Hematopoietic multipotent progenitor cell treated with erythropoietin and hydrocortisone succinate and interleukin-3 and kit ligand, for 4 days (in vitro differentiated cells): ENCODE results near the gene KRTAP4-6.
"Not testable (repeated sequence)": the region's sequence is repeated elsewhere in the genome, so short reads cannot be mapped to it uniquely, and the experiment has no call there.

ENCODE experiments used
- DNase-seq: peaks from one replicate; pipeline ENCODE4 v3.0.0-alpha.2; 2015

The KRTAP4-6 gene

GRCh38 chr17:41145261-41145660 is 4.9 kb upstream of the KRTAP4-6 start:
- no peak for DNase-seq

GRCh38 chr17:41144846-41145245 is 4.5 kb upstream of the KRTAP4-6 start:
- no peak for DNase-seq

- DNase-seq = no peak
Measured at GRCh38 chr17:41141361-41141760, 1.0 kb upstream of the KRTAP4-6 start.

- not testable (repeated sequence) for DNase-seq
Measured at GRCh38 chr17:41139865-41140264, 479 bp downstream of the KRTAP4-6 start.

DNA sequence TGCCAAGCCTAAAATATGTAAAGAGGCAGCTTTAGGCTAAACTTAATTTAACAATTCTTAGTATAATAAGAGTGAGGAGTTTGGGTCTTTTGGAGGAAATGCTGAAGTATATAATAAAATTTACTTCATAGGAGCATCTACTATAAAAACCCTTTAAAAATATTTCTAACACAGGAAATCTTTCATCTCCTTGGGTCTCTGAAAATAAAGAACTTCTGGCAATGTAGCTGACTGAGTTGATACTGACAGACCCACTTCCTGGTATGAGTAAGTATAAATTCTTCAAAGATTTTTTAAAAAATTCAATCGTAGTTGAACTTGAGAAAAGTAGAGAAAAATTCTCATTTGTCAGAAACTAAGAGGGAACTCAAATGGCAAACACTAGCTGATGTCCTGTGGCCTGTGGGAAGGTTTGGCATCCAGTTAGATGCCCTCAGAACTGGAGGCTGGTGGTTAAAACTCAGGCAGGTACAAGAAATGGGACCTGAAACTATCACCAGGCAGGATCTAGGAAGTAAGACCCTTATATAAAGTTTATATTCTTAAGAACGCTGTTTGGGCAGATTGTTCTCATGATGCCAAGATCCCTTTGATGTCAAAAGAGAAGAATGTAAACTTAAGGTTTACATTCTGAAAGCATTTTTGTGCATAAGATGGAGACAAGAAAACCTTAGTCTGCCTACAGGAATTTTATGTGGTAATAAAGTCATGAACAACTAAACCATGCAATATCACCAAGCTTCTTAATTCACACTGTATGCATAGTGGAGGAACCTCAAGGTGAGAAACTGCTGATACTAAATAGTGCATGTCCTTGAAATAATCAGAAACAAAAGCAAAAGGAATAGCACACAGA is 6.2 kb downstream of the KRTAP4-6 start:
- DNase-seq = no peak

DNA sequence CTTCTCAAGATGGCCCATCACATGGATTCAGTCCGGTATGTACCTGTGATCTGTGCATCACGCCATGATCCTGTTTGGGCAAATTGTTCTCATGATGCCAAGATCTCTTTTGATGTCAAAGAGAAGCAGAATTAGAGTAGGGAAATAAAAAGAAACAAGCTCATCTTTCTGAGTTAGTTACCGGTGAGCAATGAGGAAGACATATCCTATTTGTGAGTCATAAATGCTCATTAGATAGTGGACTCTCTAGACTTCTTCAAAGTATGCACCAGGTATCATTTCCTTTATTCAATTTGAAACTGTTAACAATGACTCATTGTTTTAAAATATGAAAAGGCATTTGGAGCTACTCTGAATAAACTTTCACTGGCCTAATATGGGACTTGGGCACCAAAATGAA is 8.4 kb downstream of the KRTAP4-6 start:
- no peak for DNase-seq

DNA sequence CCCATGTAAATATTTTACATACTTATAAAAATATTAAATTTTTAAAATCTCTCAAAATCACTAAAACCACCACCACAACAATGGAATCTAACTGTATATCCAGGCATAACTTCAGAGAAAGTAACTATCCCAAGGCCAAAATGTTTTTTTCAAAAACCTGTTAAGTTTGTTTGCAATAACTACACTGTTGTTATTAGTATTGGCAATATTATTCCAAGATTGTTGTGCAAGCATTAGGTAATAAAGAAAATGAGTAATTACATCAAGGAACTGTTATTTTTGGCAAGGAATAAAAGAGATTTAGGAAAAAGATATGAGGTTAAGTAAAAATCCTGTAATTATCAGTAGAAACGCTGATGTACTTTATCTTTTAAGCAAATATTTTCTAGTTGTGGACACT is 13.0 kb downstream of the KRTAP4-6 start:
- DNase-seq = no peak

DNA sequence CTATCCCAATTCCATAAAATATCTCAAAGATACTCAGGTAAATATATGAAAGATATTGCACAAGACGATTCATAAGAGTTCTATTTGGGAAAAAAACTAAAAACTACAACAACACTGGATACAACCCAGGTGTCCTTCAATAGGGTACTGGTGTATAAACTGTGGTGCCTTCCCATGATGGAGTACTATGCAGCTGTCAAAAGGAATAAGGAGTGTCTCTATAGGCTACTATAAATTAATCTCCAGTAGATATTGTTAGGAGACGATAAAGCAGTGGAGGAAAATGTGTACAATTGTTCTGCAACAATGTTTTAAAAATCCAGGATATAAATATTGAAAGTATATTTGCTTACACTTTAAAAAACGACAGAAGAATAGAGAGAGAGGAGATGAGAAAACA is 13.9 kb downstream of the KRTAP4-6 start:
- no peak for DNase-seq

DNA sequence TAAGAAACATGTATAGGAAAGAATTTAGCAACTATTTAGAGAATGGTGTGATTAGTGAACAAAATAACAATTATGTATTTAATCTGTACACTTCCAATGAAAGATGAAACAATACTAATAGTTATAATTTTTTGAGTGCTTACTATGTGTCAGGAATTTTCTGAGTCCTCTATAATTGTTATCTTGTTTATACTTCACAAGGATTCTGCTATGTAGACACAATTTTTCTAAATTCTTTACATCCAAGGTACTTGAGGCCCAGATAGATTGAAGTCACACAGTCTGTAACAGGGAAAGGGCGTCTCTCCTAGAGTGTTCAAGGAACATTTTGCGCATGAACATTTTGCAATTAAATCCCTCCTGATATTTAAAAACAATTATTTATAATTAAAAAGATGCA is 15.3 kb downstream of the KRTAP4-6 start:
- no peak for DNase-seq

- DNase-seq = not testable (repeated sequence)
Measured at GRCh38 chr17:41123991-41124371, 16.4 kb downstream of the KRTAP4-6 start, which contains the start of gene KRTAP4-12. Gene KRTAP4-12, minus strand, starts transcription at chr17:41124182. Its CDS starts 60 bp downstream, at chr17:41124122.

DNA sequence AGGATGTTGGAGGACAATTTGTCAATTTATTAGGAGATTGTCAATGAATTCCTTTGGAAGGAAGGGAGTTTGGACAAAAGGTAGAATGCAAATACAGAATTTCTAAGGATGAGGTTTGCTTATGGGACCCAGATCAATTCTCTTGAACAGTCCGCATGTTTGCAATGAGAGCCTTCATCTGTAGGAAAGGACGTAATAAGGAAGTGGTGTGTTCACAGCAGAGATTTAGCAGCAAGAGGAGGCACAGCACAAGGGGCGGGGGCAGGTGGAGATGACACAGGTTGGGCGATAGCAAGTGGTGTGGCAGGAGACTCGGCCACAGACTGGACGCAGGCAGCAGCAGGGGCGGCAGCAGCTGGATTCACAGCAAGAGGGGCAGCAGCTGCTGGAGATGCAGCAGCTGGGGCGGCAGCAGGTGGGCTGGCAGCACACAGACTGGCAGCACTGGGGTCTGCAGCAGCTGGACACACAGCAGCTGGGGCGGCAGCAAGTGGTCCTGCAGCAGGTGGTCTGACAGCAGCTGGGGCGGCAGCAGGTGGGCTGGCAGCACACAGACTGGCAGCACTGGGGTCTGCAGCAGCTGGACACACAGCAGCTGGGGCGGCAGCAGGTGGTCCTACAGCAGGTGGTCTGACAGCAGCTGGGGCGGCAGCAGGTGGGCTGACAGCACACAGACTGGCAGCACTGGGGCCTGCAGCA is 16.9 kb downstream of the KRTAP4-6 start:
- not testable (repeated sequence) for DNase-seq

DNA sequence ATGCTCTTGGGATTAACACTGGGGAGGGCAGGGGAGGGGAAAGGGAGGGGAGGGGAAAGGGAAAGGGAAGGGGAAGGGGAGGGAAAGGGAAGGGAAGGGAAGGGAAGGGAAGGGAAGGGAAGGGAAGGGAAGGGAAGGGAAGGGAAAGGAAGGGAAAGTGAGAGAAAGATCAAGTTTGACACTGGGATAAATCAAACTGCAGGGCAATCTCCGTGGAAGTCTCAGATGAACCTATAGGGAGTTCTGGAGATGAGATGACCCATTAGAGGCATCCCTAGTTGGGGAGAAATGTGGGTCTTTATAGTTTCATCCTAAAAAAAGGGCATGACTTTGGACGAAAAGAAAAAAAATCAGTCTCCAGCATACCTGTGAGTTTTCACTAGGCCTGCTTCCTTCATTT is 18.6 kb downstream of the KRTAP4-6 start:
- no peak for DNase-seq

DNA sequence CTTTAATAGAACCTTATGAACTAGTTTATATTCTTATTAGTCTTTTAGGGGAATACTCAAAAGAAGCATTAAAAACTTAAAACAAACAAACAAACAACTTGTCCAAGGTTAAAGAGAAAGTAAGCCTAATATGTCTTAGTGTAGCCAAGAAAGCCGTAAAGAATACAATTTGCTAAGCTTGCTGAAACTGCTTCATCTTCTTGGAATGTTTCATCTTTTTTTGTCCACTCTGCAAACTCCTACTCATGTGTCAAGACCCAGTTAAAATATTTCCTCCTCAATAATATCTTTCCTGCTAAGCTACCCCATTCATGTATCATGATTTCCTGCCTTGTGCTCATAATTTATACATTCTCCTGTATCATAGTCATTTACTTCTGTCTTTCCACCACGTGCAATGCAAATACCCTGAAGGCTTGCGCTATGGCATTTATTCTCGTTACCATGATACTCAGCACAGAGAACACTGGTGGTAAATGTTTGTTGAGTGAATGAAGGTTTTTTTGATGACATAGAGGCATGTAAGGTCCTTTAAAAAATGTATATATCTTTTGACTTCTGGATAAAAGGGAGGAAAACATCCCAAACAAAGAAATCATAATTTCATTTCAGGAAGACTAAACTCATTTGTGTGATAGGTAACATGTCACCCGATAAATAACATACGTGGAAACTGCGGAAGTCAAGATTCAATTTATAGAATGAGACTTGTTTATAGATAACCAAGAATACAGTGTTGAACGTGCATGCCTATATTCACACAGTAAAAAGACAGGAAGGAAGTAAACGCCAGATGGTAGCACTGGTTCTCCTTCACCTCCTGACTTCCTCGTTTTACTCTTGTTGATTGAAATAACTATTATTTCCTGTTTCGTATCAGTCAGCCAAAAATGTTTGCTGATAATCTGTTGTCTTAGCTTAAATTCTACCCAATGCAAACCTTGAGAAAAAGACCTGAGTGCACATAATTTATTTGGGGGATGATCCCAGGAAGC is 20.4 kb downstream of the KRTAP4-6 start:
- peak; percentile 55 for DNase-seq

GRCh38 chr17:41118721-41119120 is 21.6 kb downstream of the KRTAP4-6 start:
- DNase-seq = no peak

DNA sequence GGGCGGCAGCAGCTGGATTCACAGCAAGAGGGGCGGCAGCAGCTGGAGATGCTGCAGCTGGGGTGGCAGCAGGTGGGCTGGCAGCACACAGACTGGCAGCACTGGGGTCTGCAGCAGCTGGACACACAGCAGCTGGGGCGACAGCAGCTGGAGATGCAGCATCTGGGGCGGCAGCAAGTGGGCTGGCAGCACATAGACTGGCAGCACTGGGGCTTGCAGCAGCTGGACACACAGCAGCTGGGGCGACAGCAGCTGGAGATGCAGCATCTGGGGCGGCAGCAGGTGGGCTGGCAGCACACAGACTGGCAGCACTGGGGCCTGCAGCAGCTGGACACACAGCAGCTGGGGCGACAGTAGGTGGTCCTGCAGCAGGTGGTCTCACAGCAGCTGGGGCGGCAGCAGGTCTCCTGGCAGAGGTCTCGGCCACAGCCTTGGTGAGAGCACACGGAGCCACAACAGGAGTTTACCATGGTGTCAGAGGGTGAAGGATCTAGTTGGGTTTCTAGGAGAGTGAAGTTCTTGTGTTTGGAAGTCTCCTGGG is 22.4 kb downstream of the KRTAP4-6 start, which contains the start of gene KRTAP4-11:
Gene KRTAP4-11, minus strand, starts transcription at position 528 of the 541 bp plus-strand sequence. Its CDS starts 58 bp downstream, at position 470.
- not testable (repeated sequence) for DNase-seq

DNA sequence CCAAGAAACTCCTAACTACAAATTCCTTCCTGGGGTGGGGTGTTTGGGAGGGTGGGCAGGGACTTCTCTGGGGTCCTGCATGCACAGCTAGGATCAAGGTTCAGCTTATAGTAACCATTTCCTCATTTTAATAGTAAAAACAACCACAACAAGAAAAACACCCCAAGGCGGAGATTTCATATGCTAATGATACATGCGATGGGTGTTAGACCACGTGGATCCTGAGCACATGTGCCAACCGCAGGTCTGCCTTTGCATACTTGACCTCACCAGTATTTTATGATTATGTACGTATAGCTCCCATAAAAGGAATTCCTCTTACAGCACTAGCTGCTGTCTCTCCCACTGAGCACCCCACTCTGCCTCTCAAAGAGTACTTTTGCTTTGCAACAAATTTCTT is 24.0 kb downstream of the KRTAP4-6 start:
- DNase-seq = peak; percentile 18

GRCh38 chr17:41111151-41111885 is 29.0 kb downstream of the KRTAP4-6 start:
- DNase-seq = no peak

- DNase-seq = not testable (repeated sequence)
Measured at GRCh38 chr17:41108728-41109386, 31.5 kb downstream of the KRTAP4-6 start.

DNA sequence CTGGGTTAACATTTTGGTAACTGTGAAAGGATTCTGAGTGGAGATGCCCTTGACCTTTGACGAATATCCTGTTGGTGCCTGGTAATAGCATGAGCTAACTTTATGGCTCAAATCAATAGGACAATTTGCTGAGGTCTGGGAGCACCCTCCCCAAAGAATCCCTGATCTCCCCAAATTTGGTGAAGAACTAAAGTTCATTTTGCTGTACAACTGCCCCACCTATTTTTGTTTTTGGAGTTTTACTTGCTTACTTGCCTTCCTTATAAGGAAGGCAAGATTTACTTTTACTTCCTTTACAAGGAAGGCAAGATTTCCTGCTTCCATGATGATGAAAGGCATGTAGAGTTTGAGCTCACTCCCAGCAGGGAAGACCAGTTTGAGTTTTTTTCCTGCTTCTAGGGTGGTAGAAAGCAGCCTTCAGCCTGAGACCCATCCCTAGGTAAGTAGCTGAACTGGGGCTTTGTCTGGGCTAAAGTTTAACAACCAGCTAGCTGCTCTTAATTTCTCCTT is 32.3 kb downstream of the KRTAP4-6 start:
- DNase-seq = no peak

GRCh38 chr17:41105347-41105746 is 35.0 kb downstream of the KRTAP4-6 start, which contains the start of gene KRTAP4-9:
Gene KRTAP4-9, plus strand, starts transcription at chr17:41105389. Its CDS starts 0 bp downstream, at chr17:41105389.
- not testable (repeated sequence) for DNase-seq
